G401 (cell line): ENCODE measurements around the gene ARHGAP26. TPM values are rescaled to one million over a fixed set of nuclear protein-coding genes. Genes with fewer than 3 reads are reported as not detected.
A peak's percentile ranks its signal among the peaks of the same experiment; 100 is the strongest.
"Not testable (repeated sequence)": the region's sequence is repeated elsewhere in the genome, so short reads cannot be mapped to it uniquely, and the experiment has no call there.

Experiments
- DNase-seq: peaks from one replicate; pipeline ENCODE4 v3.0.0-alpha.2; 2015; ENCODE audit warnings: low spot score
- in situ Hi-C: cut with HindIII; loops from 2 replicates; pipeline ENCODE4 v1.10.0; 2016; ENCODE audit warnings: low sequenced_read_pairs, mixed read lengths
- total RNA-seq: library from RNA; depleted of rRNA; stranded (reverse); fragments of >200 nt; shearing (Covaris generic); gene quantifications from 2 replicates; pipeline ENCODE4 v1.2.3, GENCODE V29; 2014

The ARHGAP26 gene
- total RNA-seq, 1 experiment from 2014 or later, result not detected

DNA sequence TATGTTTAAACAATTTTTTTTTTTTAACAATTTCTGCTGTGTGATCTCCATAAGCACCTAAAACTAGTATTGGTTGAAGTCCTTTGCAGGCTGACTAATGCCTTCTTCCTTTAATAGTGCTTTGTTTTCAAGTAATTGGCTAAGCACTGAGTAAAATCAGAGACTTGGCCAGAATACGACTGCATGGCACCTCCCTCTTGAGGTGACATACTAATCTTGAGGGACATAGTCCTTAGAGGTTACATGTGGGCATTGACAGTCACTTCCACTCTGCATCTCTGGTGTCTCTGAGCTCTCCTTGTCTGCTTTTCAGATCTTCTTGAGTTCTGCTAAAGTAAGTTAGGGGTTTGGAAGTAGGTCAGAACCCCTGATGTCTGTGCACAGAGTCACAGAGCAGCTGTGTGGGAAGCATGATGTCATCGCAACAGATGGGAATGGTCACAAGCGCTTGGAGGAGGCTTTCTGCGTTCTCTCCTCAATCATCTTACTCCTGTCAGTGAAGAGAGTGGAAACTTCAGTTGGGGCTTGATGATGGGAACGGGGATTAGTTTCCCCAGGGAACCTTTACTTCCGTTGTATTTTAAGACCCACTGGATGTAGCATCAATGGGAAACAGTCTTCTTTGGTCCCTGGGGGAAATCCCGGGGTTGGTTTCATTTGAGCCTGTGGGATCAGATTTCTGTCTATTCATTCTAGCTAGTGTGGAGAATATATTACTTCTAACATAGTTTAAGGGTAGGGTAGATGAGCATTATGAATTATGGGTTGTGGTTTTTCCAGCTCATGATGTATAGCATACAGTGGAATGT lies 136.9 kb downstream of the ARHGAP26 start:
- DNase-seq, result peak; percentile 61
- in situ Hi-C loops, result no loop called here

DNA sequence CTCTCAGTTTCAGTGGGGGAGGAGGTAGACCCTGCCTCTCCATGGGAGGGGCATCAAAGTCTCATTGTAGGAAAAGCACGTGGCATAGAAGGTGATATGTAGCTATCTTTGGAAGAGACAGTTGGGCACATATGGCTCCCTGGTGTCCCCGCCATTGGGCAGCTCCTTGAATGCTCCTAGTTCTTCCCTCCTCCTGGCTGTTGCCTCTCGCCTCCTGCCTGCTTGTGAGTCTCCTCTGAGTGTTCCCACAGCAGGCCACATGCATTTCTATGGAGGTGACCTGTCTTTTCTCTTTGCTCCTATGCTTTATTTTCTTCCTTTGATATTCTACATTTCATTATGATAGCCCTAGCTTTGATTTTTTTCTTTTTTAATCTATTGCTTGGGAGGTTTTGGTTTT lies 138.5 kb downstream of the ARHGAP26 start:
- no peak for DNase-seq
- in situ Hi-C loops, result no loop called here

DNA sequence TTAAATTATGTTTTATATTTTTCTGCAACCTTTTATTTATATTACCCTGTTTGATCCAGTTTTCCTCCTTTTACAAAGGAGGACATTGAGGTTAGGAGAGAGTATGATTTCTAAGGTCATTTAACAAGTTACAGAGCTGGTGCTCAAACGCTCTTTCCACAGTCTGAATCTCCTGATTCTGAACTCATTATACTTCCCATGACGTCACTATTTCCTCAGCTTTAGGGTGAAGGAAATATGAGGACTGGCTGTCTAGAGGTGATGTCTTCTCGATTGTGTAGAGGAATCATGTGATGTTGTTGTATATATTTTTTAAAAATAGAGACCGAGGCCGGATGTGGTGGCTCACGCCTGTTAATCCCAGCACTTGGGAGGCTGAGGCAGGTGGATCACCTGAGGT lies 140.0 kb downstream of the ARHGAP26 start:
- no peak for DNase-seq
- in situ Hi-C loops, result no loop called here

DNA sequence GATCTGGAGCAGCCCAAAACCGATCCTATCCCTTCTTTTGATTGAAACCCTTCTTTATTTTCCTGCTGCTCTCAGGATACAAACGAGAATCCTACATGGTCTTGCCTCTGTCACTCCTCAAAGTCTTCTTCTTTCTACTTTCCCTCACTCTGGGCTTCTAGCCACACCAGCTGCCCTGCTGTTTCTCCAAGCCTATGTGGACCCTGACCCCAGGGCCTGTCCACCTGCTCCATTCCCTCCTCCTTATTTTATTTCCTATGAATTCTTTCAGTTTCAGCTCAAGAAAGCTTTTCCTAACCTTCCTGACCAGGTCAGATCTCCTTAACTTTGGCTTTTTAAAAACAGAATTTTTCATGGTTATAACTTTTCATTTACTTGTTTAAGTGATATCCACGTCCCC lies 141.0 kb downstream of the ARHGAP26 start:
- no peak for DNase-seq
- in situ Hi-C loops, result no loop called here

DNA sequence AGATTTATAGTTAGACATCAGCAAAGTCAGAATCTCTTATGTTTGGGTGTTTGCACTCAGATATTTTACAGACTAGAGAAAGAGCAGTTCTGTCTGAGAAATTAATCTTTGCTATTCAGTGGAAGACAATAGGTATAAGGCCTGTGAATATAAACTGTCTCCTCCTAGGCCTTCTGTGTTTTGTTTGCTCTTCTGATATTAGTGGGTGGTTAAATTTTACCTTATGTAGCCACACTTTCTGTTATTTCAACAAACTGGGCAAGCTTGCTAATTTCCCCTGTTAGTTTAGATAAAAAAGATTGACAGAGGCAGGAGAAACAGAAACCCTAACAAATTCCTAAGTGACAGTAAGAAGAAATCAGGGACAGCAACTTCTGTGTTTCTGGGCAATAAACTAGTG lies 141.6 kb downstream of the ARHGAP26 start:
- DNase-seq, result no peak
- in situ Hi-C loops, result no loop called here

DNA sequence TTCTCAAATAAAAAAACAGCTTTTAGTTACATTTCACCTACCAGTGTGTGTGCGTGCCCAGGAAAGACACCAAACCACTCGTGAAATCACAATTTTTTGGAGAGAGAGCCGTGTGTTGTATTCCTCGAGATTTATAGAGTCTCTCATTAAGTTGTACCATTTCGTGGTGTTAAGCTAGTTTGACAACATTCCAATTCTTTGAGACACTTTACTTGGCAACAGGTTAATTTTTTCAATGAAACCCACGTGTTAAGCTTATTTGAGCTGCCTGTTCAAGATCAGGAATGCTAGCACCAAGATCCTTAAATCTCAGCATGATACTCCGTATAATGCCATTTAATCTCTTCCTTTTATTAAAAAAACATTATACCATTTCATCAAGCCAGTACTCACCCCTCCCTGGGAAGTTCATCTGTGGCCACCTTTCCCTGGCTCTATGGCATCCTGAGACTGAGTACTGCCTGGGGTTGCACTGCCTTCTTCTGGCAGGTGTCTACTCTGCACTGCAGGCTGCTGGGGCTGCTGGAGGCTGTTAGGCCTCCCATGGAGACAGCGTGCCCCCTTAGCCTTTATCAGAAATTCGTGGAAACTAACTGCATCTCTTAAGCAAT lies 143.7 kb downstream of the ARHGAP26 start:
- DNase-seq, result no peak
- in situ Hi-C loops, result no loop called here

DNA sequence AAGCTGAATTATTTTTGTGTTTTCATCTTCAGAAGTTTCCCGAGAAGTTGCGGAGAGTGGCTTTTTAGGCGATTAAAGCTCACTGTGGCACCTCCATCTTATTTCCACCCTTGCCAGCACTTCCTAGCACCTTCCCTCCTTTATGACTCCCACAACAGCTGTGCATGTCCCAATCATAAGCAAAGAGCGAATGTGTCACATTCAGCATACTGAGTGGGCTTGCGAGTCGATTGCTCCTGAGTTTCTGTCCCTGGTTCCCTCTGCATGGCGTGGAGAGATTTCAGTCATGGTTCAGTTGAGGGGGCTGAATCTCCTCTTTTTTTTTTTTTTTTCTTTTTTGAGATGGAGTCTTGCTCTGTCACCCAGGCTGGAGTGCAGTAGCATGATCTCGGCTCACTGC lies 144.9 kb downstream of the ARHGAP26 start:
- DNase-seq, result no peak
- in situ Hi-C loops, result no loop called here

DNA sequence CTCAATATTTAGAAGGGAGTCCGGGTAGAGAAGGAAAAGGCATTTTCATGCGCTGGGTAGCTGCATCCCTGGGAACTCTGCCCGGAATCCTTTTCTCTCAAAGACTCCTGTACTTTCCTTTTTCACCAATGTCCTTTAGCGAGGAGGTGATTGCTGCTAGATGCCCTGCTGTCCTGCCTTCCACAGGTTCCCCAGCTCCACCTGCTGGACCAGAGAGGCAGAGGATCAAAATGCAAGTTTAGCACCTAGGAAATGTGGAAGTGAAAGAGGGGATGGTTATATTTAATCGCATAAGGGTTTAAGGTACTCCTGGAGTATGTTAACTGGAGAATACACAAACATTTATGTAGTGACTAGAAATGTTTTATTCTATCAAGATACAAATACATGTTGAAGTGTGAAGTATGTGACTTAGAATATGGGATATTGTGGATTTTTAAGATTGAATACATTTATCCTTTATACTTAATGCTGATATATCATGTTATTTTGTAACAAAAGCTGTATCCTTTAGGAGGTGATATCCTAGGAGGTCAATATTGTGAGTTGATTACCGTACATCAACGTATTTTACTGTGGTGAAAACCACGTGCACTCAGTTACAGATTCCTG lies 145.7 kb downstream of the ARHGAP26 start:
- DNase-seq, result peak; percentile 33
- in situ Hi-C loops, result no loop called here

DNA sequence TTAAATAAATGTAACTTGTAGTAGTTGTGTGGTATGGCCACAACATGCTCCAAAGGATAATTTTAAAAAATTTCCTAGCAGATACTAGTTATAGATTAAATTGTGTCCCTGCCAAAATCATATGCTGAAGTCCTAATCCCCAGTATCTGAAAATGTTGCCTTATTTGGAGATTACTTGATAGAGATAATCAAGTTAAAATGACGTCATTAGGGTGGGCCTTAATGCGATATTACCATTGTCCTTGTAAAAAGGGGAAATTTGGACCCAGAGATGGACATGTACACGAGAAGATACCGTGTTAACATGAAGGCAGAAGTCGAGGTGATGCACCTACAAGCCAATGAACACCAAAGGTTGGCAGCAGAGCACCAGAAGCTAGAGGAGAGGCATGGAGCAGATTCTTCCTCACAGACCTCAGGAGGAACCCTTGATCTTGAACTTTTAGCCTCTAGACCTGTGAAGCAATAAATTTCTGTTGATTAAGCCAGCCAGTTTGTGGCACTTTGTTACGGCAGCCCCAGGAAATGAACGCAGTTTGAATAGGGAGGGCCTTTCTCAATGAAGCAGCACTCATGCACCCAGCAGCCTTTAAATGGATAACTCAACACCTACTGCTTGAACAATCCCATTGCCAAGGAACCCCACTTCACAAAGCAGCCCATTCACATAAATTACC lies 148.9 kb downstream of the ARHGAP26 start:
- in situ Hi-C loops, result no loop called here
- DNase-seq, result no peak

DNA sequence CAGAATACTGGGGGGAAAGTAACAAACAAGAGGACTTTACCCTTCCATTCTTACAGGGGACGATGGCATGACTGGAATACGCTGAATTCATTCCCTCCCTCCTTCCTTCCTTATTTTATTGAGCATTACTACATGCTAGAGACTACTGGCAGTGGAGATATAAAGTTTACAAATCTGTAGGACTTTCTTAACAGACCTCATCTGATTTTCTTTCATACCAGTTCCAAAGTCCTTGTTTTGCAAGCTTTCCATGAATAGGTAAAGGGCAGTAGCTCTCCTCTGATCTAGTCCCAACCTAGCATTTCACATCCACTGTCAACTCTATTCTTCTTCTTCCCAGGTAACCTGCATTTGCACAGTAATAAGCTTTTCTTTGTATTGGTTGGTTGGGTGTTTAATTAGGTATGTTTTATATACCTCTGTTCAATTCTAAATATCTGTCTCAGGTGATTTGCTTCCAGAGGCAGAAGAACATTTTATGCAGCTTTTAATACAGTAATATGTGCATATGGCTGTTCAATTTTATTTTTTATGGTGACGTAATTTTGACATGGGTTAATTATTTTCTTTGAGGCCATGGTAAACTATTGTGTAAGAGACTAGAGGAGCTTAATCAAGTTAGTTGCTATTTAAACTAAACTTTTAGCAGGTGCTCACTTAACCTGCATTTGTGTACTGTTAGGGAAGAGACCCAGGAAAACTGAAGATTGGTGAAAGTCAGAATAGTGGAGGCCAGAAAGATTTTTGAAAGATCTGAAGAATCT lies 150.9 kb downstream of the ARHGAP26 start:
- in situ Hi-C loops, result no loop called here
- peak; percentile 25 for DNase-seq

DNA sequence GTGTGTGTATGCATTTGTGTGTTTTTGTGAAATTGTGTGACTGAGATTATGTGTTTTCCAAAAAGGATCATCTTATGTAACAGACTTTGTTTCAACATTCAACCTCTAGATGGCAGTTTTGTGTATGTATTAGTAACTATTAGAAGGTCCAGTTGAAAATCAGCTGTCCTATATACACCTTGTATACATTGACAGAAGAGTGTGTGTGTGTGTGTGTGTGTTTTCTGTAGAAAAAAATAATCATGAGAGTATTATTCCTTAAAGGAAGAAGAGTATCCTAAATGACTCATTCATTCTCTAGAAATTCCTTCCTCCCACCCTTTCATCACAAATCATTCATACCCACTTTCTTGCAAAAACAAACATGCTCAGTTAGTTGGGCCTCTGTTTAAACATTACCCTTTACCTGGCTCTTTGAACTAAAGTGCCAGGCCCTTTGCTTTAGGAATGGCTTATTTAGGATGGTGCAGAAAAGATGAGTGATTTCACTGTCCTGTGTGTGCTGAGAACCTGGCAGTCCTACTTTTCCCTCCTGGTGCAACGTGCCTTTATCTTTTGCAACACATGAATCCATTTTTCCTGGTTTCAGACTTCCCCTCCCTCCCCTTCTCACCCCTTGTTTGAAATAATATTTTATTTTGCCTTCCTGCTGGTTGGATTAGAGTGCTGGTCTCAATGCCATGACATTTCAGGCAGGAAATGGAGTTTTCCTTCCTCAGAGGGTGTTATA lies 152.2 kb downstream of the ARHGAP26 start:
- DNase-seq, result peak; percentile 88

DNA sequence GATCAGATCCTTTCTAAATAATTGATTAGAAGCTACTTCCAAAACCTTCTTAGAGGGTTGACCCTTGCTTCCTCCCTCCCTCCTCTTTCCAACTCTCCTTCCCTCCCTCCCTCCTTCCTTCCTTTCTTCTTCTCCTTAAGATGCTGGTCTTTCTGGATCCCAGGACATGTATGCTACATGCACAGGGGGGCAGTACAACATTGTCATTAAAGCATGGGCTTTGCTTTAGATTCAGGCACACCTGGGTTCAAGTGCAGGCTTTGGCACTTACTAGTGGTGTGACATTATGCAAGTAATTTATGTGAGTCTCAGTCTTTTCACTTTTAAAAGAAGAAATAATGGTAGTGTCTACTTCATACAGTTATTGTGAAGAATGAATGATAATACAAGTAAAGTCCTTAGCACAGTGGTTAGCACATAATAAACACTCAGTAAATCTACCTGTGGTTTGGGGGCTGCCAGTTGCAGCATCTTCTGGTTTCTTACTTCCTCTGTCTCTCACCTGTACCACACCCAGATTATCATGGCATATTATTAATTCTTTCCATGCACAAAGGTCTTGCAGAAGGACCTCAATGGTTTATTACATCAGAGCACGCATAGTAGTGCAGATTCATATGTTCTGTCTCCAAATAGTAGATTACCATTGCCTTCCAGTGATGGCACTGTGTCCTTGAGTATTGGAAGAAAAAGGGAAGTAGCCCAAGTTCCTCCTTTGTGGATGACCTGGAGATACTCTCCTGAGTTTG lies 154.1 kb downstream of the ARHGAP26 start:
- DNase-seq, result peak; percentile 23
- in situ Hi-C loops, result no loop called here

More for the DNA sequence above, 152.2 kb downstream of the ARHGAP26 start:
- in situ Hi-C loops, result no loop called here

DNA sequence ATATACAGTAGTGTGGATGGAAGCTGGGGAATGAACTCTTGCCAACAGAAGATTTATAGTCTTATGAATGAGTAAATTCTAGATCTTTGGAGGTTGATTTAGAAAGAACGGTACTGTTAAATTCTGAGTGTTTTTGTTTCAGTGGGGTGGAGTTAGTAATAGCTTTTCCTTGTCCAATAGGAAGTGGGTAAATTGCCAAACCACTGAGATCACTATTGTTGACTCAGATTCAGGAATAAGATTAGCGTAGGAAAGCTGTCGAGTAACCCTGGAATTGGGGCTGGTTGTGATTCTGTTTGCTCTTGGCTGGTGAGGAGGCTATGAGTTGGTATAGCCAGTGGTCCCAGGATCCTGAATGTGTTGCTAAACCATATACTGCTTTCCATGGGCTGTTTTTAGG lies 155.6 kb downstream of the ARHGAP26 start:
- DNase-seq, result peak; percentile 13

DNA sequence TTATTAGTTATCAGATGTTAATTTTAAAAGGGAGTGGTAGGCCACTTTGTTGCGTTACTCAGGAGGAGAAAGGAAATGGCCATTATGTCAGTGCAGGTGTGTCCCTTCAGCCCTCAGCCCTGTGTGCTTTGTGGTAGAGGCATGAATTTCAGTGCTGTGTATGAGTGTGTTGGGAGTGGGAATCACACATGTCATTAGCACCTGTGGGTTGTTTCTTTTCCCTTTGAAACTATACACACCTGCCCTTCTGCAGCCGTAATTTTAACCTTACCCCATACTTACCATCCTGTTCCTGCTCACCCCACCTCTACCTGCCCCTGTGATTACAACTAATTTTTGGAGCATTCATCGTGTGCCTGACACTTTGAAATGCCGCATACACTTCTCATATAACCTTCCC lies 156.4 kb downstream of the ARHGAP26 start:
- in situ Hi-C loops, result no loop called here
- DNase-seq, result no peak

More for the DNA sequence above, 155.6 kb downstream of the ARHGAP26 start:
- in situ Hi-C loops, result no loop called here

DNA sequence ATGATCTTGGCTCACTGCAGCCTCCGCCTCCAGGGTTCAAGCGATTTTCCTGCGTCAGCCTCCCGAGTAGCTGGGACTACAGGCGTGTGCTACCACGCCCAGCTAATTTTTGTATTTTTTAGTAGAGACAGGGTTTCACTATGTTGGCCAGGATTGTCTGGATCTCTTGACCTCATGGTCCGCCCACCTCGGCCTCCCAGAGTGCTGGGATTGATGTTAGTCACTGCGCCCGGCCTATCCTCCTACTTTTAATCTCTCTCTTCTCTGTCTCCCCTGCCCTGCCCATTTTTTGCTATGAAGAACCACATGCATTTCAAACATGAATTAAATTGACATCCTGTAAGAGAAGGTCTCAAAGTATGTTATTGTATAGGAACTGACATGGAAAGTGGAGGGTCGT lies 158.8 kb downstream of the ARHGAP26 start:
- DNase-seq, in situ Hi-C loops: not testable (repeated sequence)

DNA sequence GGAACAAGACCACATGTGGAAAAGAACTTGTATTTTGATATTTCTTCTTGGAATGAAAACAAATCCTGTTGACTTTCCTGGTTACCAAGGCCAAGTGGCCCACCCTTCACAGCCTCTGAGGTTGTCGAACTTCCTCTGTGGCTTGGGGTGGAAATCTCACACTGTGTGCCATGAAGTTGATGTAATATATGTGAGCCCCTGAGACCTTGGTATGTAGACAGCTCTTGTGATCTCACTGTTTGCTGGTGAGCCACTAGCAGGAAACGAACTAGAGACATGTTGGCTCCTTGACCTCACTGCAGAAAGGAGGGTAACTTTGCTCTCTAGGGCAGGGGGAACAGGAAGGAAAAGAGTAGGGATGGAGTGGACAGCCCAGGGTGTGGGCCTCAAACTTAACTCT lies 159.4 kb downstream of the ARHGAP26 start:
- in situ Hi-C loops, result no loop called here
- DNase-seq, result no peak

DNA sequence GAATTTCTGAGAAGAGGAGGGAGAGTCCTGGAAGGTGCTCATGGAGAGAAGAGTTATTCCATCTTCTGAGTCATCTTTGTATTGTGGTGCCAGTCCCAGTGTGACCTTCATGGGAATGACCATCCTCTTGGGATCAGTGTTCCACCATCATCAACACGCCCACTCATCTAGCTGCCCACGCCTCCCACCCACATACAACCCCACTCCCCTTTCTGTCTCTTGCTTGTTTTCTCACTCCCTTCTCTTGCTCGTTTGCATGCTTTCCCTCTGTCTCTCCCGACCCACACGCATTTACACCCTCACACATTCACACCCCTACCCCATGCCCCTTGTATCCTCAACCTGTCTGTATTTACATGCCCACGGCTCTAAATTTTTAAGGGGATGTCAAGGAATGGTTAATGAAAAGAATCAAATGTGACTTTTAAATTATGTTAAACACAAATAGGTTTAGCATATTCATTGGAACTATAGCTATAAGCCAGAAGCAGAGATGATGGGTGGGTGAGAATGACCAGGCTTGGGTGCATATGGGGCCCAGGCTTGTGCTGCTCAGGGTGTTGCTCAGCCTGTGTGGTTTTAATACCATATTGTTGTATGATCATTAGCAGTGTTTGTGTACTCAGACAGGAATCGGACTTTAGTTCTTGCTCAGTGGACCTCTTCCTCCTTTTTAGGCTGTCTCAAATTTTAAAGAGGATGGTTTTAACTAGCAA lies 160.4 kb downstream of the ARHGAP26 start:
- in situ Hi-C loops, result no loop called here
- no peak for DNase-seq
